Dendritic cell treated with granulocyte-macrophage colony-stimulating factor and Interleukin-4, amounts not matched to agents 40 ng/mL and 50 ng/mL, for 4 days (primary cell): ENCODE results near the gene C11orf58.

Experiments used
- H3K27ac Mint-ChIP-seq: one replicate; pipeline ENCODE4 v1.8.0; 2022; ENCODE audit warnings: mild to moderate bottlenecking, mixed read lengths
- H3K27me3 Mint-ChIP-seq: one replicate; pipeline ENCODE4 v1.8.0; 2022; ENCODE audit warnings: mild to moderate bottlenecking, mixed read lengths
- H3K36me3 Mint-ChIP-seq: one replicate; pipeline ENCODE4 v1.8.0; 2022; ENCODE audit warnings: low read depth, mixed read lengths
- H3K4me1 Mint-ChIP-seq: one replicate; pipeline ENCODE4 v1.8.0; 2022; ENCODE audit warnings: low read depth, mixed read lengths
- H3K4me3 Mint-ChIP-seq: one replicate; pipeline ENCODE4 v1.8.0; 2022; ENCODE audit warnings: mild to moderate bottlenecking, moderate library complexity, mixed read lengths
- H3K9me3 Mint-ChIP-seq: one replicate; pipeline ENCODE4 v1.8.0; 2022; ENCODE audit warnings: mixed read lengths
- intact Hi-C: fragments of 100-400 bp; cut with micrococcal nuclease; formaldehyde crosslinking; loops from one replicate; pipeline ENCODE4 v1.15.0; 2022

Gene C11orf58

DNA sequence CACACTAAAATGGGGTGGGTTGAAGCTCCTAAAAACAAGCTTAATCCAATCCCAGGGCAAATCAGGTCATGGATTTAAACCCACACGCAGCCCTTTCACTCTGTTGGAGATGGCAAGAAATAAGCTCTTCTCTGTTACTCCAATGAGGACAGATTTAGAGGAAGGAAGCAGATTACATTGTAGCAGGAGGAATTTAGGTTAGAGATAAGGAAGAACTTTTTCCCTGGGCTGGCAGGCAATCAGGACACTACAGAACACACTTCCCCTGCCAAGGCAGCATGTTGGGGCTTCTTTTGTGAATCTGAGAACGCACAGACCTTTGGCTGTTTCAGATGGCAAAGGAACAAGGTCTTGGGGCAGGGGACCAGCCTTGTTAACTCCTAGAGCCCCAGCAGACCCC lies 46.2 kb downstream of the C11orf58 start:
- no peaks in the 10 kb centered on the region for H3K27me3 Mint-ChIP-seq
- H3K27ac Mint-ChIP-seq: no peak overlapping the region
- peaks cover 54% of the 10 kb centered on the region for H3K4me1 Mint-ChIP-seq
- no peak overlapping the region for H3K4me3 Mint-ChIP-seq
- intact Hi-C loops: loop anchor here (1.0 kb wide), 2 partner anchors 99 to 279 kb away; no protein-coding TSS in a partner anchor
- peaks cover 8% of the 10 kb centered on the region for H3K36me3 Mint-ChIP-seq
- no peaks in the 10 kb centered on the region for H3K9me3 Mint-ChIP-seq

DNA sequence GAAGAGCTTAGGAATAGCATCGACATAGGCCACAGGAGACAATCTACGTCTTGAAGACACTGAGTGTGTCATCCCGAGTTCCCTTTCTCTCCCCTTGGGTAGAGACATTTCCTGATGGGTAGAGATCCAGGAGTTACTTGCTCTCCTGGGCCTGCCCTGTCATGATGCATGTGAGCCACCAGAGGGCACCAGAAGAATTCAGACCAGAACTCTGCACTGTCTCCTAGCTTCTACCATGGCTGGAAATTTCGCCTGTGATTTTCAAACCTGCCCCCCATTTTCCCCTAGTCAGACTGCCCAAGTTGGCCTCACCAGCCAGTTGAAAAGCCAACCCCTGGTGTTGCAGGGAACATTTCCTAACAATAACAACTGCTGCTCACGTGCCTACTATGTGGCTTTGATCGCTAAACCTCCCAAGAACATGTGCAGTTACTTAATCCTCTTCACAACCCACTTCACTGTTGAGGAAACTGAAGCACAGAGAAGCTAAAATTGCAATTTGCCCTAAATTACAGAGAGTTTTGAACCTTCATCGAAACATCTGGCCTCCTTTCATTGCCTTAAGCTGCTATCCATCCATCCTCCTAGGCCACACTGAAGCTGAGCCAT lies 47.2 kb downstream of the C11orf58 start:
- Mint-ChIP-seq H3K27ac (no peak overlapping the region), H3K4me3 (no peak overlapping the region), H3K27me3 (no peaks in the 10 kb centered on the region), H3K9me3 (no peaks in the 10 kb centered on the region), H3K4me1 (peaks cover 54% of the 10 kb centered on the region), H3K36me3 (peaks cover 13% of the 10 kb centered on the region)
- intact Hi-C loops: loop anchor here (1.0 kb wide), 2 partner anchors 98 to 278 kb away; no protein-coding TSS in a partner anchor

DNA sequence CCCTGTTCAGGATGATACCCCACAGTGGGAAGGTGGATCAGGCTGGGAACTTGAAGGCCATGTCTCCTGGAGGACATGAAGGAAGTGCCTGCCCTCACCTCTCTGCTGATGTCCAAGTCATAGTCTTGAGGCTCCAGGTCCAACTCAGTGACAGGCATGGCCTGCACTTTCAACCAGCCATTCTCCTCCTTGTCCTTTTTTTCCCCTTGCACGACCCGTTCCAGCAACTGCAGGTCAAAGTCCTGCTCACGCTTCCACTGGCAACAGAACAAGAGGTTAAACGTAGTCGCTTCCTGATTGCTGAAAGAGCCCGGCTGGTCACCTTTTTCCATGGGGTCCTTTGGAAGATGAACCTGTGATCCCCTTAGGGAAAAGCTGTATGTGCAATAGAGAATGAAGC lies 47.7 kb downstream of the C11orf58 start:
- intact Hi-C loops: no loop called here
- Mint-ChIP-seq H3K27ac (no peak overlapping the region), H3K4me1 (peaks cover 58% of the 10 kb centered on the region), H3K27me3 (no peaks in the 10 kb centered on the region), H3K36me3 (peaks cover 13% of the 10 kb centered on the region), H3K4me3 (no peak overlapping the region), H3K9me3 (no peaks in the 10 kb centered on the region)

DNA sequence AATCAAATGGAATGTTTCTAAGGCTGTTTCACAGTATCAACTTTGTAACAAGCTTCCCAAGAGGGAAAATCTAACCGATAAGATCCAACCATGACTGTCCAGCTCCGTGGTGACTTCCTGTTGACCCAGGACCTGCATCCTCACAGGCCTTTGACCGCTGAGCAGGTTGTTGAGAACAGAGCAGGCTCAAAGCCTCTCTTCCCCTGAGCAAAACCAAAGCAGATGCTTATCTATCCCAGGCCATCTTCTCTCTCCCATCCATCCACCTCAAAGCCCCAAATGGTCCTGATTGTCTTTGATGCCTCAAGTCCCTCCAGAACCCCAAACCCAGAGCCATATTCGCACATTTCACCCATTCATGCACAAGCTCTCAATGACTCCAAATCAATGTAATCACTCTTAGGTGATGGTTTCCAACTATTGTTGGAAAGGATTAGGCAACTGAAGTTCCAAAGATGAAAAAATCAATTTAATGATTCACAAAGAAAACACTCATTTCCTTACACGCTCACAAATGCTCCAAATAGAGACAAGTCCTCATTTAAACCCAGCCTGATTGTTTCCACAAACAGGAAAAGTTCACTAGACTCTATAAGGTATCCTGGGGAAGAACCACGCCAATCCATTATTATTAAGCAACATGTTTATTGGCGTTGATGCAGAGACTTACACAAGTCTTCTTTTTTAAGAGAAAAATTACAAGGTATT lies 48.7 kb downstream of the C11orf58 start:
- no peaks in the 10 kb centered on the region for H3K27me3 Mint-ChIP-seq
- H3K4me3 Mint-ChIP-seq: no peak overlapping the region
- peaks cover 68% of the 10 kb centered on the region for H3K4me1 Mint-ChIP-seq
- no peaks in the 10 kb centered on the region for H3K9me3 Mint-ChIP-seq
- peak overlapping the region; percentile 30 for H3K27ac Mint-ChIP-seq
- intact Hi-C loops: no loop called here
- peaks cover 13% of the 10 kb centered on the region for H3K36me3 Mint-ChIP-seq

DNA sequence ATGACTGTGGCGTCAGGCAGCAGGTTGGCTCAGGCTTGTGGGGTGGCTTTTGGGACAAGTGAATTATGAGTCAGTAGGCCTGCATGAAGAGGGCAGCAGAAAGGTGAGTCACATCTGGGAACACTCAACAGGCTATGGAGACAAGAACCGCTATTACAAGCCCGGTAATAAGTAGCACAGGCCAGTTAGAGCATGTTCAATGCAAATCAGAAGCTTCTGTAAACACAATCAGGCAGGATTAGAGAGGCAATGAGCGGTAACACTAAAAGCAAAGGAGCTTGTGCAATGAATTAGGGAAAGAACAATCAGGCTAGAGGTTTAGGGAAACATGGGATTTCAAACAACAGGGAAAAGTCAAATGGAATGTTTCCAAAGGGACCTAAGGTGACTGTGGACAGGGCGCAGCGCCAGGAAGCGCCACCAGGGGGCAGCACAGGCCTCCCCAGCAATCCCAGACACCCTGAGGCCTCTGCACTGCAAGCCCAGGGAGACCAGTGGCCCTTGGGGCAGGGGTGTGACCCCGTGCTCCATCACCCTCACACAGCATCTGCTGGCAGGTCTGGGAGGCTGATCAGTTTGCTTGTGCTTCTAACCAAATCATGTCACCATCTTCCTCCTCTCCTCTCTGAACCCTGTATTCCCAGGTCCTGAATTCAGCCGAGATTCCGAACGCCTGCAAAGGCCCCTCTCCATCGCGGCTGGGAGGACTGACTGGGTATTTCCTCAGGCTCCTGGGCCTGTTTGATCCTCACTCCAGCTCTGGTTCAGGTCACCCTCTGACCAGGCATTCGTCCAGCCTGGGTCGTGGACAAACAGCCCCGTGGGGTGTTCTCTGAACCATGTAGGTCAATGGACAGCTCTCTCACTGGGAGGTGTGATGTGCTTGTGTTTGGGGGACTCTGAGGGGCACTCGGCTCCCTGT lies 50.0 kb downstream of the C11orf58 start:
- Mint-ChIP-seq H3K4me3 (no peak overlapping the region), H3K27me3 (no peaks in the 10 kb centered on the region), H3K27ac (peak overlapping the region; percentile 99), H3K4me1 (peaks cover 76% of the 10 kb centered on the region), H3K36me3 (peaks cover 13% of the 10 kb centered on the region), H3K9me3 (no peaks in the 10 kb centered on the region)
- intact Hi-C loops: no loop called here

DNA sequence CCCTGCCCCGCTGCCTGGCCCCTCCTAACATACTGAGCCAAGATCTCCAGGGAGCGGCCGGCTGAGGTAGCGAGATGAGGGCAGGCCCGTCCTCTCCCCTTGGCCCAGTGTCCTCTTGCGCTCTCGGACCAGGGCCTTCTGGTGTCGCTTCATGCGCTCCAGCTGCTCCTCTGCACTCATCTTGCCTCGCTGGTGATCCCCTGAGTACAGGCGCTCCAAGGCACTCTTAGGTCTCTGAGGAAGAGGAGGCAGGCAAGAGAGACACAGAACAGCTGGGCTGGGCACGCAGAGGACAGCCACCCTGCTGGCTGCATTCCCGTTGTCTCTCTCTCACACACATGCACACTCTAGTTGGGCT lies 50.6 kb downstream of the C11orf58 start:
- peaks cover 13% of the 10 kb centered on the region for H3K36me3 Mint-ChIP-seq
- peaks cover 76% of the 10 kb centered on the region for H3K4me1 Mint-ChIP-seq
- H3K27me3 Mint-ChIP-seq: no peaks in the 10 kb centered on the region
- H3K27ac Mint-ChIP-seq: peak overlapping the region; percentile 99
- H3K9me3 Mint-ChIP-seq: no peaks in the 10 kb centered on the region
- H3K4me3 Mint-ChIP-seq: no peak overlapping the region
- intact Hi-C loops: no loop called here

DNA sequence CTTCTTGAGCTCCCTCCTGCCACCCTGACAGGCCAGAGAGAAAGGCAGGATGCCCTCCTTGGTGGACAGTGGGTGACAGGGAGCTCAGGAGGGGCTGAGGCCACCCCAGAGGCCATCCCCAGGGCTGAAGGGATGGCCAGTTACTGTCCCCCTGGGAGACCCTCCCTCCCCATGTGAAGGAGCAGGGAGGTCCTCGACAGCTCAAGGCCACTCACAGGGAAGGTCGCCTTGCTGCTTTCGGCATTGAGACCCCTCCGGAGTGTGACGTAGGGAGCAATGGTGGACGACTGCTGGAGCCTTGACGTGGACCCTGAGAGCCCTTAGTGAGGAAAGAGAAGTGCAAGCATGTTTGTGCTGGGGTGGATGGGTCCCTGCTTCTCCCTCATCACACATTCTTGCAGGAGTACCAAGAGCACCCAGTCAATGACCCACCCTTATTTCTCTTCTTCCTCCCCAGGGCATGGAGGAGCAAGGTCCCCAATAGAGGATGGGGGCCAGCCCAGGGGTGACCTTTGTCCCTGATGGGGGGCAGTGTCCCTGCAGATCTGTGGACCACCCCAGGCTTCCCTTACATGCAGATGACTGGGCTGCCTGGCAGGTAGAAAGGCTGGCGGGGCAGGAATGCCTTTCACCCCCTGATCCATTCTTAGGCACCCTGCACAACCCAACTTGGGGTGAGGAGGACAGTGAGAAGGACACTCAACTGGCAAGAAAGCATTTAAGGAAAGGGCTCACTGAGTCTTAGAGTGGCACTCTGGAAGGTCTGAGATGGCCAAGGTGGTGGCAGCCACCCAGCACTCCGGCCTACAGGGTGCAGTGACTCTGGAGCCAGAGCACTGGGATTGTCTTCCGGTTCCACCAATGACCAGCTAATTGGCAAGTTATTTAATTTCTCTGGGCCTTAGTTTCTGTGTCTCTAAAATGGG lies 51.4 kb downstream of the C11orf58 start:
- peaks cover 13% of the 10 kb centered on the region for H3K36me3 Mint-ChIP-seq
- intact Hi-C loops: loop anchor here (2.0 to 5.0 kb wide), 2 partner anchors 25 to 287 kb away; partner anchors contain the start of gene RPS13
- H3K27me3 Mint-ChIP-seq: no peaks in the 10 kb centered on the region
- peak overlapping the region; percentile 99 for H3K27ac Mint-ChIP-seq
- H3K4me3 Mint-ChIP-seq: no peak overlapping the region
- peaks cover 76% of the 10 kb centered on the region for H3K4me1 Mint-ChIP-seq
- no peaks in the 10 kb centered on the region for H3K9me3 Mint-ChIP-seq

DNA sequence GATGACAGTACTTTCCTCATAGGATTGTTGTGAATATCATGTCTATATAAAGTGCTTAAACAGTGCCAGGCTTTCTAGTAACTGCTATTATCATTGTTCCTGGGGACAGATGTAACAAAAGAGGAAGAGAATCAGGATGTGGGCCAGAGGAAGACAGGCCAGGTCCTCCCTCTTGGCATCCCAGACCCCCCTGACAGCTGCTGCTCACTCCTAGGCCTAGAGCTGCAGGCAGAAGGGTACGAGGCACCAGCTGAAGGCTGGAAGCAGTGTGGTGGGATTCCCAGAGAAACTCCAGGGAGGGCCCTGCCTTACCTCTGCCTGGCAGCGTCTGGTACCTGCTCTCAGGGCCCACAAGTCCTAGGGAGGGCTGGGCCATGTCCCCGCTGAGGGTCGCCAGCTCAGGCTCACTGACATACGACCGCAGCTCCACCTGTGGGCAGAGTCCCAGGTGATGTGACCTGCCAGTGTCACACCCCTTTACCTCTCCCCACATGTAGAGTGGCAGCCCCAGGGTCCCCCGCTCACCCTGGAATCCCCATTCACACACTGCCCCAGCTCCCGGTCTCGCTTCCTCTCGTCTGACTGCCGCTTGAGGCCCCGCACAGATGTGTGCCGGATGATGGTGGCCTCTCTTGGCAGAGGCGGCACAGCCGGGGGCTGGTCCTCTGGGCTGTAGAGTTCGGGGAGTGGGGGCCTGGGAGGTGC lies 52.2 kb downstream of the C11orf58 start:
- Mint-ChIP-seq H3K4me3 (no peak overlapping the region), H3K4me1 (peaks cover 78% of the 10 kb centered on the region), H3K36me3 (peaks cover 13% of the 10 kb centered on the region), H3K27me3 (no peaks in the 10 kb centered on the region), H3K9me3 (no peaks in the 10 kb centered on the region), H3K27ac (peak overlapping the region; percentile 99)
- intact Hi-C loops: loop anchor here (2.0 to 5.0 kb wide), 2 partner anchors 24 to 287 kb away; partner anchors contain the start of gene RPS13

DNA sequence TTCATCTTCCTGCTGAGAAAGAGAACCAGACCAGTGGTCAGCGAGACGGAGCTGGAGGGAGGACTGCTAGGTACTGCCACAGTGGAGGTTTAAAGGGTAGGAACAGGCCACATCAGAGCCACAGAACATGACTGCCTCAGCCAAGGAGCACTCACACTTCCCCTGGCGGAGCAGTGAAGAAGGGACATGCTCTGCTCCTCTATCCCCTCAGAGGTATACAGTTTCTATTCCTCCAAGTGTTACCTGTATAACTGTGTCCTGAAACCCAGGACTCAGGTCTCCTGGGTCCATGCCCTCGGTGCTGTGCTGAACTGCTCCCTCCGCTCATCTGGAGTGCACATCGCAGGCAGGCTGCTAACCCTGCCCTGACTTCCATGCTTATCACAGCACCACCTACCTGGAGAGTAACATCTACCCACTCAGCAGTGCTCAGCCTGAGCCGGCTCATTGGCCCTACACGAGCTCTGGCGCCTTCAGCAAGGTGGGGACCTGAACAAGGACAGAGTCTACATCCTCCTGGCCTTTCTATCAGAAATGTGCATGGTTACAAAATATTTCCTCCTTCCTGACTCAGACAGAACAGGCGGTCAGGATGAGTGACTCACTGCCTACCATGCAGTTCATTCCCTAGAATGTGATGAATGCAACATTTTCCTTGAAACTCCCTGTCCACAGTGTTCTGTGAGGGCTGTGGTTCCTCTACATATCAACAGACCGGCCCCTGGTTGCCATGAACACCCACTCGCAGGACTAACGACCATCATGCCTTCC lies 52.9 kb downstream of the C11orf58 start:
- intact Hi-C loops: loop anchor here (2.0 to 5.0 kb wide), 2 partner anchors 23 to 286 kb away; partner anchors contain the start of gene RPS13
- Mint-ChIP-seq H3K9me3 (no peaks in the 10 kb centered on the region), H3K4me3 (peak overlapping the region; percentile 13), H3K27ac (peak overlapping the region; percentile 99), H3K4me1 (peaks cover 77% of the 10 kb centered on the region), H3K36me3 (peaks cover 13% of the 10 kb centered on the region), H3K27me3 (no peaks in the 10 kb centered on the region)

DNA sequence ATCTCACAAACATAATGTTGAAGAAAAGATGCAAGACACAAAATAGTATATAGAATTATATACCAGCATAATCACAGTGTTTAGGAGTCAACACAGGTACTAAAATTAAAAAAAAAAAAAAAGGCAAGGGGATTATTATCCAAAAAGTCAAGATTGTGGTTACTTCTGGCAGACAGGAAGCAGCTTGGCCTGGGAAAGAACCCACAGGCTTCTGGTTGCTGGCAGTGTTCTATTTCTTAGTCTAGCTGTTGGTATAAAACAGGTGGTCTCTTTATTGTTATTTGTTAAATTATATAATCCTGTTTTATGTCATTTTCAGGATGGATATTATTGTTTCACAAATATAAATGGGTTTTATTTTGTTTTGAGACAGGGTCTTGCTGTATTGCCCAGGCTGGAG lies 54.0 kb downstream of the C11orf58 start:
- Mint-ChIP-seq H3K4me1 (peaks cover 87% of the 10 kb centered on the region), H3K4me3 (no peak overlapping the region), H3K9me3 (no peaks in the 10 kb centered on the region), H3K36me3 (peaks cover 13% of the 10 kb centered on the region), H3K27me3 (no peaks in the 10 kb centered on the region), H3K27ac (peak overlapping the region; percentile 99)
- intact Hi-C loops: loop anchor here (5.0 kb wide), 1 partner anchor 285 kb away; the partner anchor contains the start of gene RPS13

DNA sequence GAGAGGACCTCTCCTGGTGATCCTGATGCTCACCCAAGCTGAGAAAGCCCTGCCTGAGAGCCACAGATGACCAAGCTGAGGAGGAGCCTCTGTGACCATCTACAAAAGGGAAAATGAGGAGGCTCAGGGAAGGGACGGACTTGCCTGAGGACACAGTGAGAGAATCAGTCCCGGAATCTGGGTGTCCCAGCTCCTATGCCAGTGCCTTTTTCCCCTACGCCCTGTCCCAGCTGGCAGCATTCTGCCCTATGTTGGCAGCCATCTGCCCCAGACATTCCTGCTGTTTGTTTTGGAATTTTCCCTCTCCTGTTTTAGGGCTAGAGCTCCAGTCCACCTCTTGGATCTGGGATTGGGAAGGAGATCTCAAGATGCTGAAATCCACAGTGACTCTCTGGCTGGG lies 54.6 kb downstream of the C11orf58 start:
- Mint-ChIP-seq H3K27ac (peak overlapping the region; percentile 99), H3K4me1 (peaks cover 92% of the 10 kb centered on the region), H3K27me3 (no peaks in the 10 kb centered on the region), H3K4me3 (no peak overlapping the region), H3K36me3 (peaks cover 13% of the 10 kb centered on the region), H3K9me3 (no peaks in the 10 kb centered on the region)
- intact Hi-C loops: loop anchor here (5.0 kb wide), 1 partner anchor 284 kb away; the partner anchor contains the start of gene RPS13

DNA sequence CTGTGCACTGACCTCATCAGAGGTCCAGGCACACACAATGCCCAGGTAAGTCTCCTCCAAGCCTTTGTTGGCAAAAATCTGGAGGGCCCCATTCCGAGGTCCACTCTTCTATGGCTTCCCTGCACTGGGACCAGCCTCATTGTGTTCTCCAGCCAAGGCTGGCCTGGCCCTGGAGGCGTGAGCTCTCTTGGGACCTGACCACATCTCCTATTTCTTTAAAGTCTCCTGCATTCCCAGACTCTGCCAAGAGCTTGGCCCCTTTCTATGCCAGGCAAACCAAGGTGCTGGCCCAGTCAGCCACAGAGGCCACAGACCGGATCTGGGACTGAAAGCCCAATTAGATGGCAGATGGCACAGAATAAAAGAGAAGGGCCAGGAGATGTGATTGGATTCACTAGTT lies 55.1 kb downstream of the C11orf58 start:
- no peak overlapping the region for H3K4me3 Mint-ChIP-seq
- intact Hi-C loops: loop anchor here (5.0 kb wide), 1 partner anchor 284 kb away; the partner anchor contains the start of gene RPS13
- H3K9me3 Mint-ChIP-seq: no peaks in the 10 kb centered on the region
- H3K27ac Mint-ChIP-seq: peak overlapping the region; percentile 99
- H3K36me3 Mint-ChIP-seq: peaks cover 13% of the 10 kb centered on the region
- peaks cover 91% of the 10 kb centered on the region for H3K4me1 Mint-ChIP-seq
- H3K27me3 Mint-ChIP-seq: no peaks in the 10 kb centered on the region
